ENCODE measurements around the gene PNMA6F.

PNMA6F gene

DNA sequence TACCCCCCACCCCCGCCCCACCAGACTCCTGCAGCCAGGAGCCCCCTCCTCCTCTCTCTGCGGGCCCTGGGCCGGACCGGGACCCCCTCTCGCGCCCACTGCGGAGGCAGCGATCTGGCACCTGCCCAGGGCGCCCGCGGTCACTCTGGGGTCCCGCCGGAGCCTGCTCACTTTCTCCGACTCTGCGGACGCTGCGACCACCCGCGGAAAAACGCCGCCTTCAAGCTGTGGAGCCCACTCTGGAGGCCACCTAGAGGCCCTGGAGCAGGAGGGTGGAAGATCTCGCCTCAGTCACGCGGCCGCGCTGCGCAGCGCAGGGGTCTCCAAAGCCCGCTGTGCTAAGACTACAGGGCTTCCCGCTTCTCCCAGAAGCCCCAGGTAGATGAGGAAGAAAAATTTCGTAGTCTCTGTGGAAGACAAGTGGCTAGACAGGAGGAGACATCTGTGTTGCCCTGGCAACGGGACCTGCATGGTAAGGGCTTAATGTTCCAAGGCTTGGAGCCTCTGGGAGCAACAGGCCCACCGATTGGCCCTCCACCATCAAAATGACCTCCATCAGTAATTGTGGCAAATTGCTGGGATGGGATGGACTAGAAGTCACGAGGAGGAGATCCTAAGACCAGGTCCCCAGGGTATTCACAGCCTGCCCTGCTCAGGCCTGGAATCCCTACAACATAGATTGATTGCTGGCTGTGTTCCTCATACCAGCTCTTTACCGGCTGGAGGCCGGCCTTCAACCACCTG lies at the start of gene PNMA6F:
PNMA6F (minus strand) TSS at position 387 of the 744 bp plus-strand sequence. CDS start 1,093 bp downstream, outside the sequence.
- DNase-seq (ENCODE audit: low read depth in 2 of 2), result no peak

DNA sequence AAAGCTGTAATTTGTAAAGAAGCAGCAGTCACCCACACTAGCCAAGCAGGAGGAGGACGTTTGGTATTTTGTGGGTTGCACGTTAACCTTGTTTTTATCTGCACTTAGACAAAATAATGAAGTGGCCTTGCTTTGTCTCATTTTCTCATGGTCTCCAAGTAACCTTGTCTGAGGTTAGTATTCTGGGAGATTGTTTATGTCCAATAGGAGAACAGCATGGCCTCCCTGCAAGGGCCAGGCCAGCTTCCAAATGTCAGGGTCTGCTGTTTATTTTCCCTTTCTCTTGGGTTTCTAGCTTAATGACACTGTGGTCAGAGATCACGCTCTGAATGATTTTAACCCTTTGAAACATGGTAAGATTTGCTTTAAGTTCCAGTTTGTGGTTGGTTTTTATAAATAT lies 49.7 kb upstream of the PNMA6F start:
- DNase-seq (ENCODE audit: low read depth in 2 of 2), result no peak

DNA sequence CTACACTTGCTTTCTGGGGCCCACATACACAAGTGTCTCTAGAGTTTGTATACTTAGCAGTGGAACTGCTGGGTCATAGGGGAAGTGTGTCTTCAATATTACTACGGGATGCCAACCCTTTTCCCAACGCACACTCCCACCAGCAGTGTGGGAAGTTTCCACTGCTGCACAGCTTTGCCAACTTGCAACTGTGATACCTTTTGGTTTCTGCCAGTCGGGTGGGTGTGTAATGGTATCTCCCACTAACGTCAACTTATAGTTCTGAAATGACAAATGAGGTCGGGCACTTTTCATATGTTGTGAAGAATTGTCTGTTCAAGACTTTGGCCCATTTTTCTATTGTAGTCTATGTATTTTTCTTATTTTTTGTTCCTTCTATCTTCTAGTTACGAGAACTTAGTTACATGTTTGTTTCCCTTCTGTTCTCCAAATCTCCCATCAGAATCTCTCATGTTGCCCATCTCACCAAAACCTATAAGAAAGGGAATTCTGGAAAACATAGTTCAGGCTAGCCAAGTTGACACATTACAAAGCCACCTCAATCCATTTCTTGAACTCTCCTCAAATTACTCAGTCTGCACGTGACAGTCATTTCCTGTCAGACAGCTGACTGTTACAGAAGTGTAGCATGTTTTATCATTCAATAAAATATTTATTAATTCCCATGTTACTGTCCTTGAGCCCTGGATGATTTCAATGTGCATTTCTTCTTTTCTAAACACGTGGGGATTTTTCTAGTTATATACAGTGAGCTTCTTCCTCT lies 48.9 kb upstream of the PNMA6F start:
- no peak for DNase-seq (ENCODE audit: low read depth in 2 of 2)

- DNase-seq (ENCODE audit: low read depth in 2 of 2), result no peak
Observed at GRCh38 chrX:153366878-153367538, 45.4 kb upstream of the PNMA6F start.

GRCh38 chrX:153366119-153366518 lies 44.6 kb upstream of the PNMA6F start:
- no peak for DNase-seq (ENCODE audit: low read depth in 2 of 2)

- DNase-seq (ENCODE audit: low read depth in 2 of 2), result no peak
Observed at GRCh38 chrX:153365670-153366069, 44.1 kb upstream of the PNMA6F start.

GRCh38 chrX:153361781-153362397 lies 40.3 kb upstream of the PNMA6F start:
- no peak for DNase-seq (ENCODE audit: low read depth in 2 of 2)

GRCh38 chrX:153357877-153358276 lies 36.3 kb upstream of the PNMA6F start:
- DNase-seq (ENCODE audit: low read depth in 2 of 2), result no peak

DNA sequence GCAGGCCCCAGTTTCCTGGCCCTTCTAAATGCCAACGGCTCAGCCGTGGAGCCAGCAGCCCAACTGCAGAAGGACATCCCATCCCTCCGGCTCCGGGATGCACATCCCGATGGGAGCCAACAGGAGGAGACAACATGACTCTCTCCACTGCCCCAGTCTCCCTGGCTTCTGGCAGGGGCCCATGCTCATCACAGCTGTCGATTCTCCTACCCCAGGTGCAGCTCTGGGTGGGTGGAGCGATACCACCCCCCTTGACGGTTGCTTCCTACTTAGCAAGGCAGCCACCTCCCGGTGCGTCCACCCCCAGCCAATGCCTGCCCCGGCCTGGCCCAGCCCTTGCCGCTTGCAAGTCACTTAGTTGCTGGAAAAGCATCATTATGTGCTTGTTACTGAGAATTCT lies 31.8 kb upstream of the PNMA6F start:
- no peak for DNase-seq (ENCODE audit: low read depth in 2 of 2)

DNA sequence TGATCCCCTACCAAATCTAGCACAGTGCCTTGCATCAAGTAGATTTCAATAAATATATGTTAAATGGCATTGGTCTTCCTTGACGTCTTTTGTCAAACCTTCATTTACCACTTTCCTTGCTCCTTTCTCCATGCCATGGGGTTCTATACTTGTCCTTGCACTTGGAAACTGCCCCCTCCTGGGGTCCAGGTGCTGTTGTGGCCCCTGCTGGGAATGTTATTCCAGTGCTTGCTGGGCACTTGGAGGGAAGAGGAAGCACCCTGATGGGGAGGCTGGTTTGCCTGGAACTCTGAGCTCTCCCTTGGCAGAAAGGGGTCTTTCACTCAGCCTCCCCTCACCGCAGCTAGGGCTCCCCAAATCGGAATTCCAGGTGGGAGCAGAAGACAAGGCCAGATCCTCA lies 31.3 kb upstream of the PNMA6F start:
- no peak for DNase-seq (ENCODE audit: low read depth in 2 of 2)

DNA sequence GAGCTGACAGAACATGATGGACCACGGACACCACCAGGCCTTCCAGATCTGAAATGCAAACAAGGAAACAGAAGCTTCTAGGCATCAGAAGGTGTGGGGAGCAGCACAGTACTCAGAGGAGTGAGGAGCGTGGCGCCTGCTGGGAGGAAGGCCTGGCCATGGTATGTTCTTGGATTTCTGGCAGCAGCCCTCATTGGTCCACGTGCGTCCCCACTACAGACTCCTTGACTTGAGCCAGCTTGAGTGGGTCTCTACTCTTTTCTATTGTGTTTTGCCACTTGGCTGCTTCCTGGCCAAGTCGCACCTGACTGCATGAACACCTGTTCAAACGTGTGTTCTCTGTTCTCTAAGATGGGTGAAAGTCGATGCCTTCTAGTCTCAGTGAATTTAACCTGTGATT lies 30.4 kb upstream of the PNMA6F start:
- DNase-seq (ENCODE audit: low read depth in 2 of 2), result no peak

GRCh38 chrX:153349952-153350351 lies 28.4 kb upstream of the PNMA6F start:
- DNase-seq (ENCODE audit: low read depth in 2 of 2), result no peak

DNA sequence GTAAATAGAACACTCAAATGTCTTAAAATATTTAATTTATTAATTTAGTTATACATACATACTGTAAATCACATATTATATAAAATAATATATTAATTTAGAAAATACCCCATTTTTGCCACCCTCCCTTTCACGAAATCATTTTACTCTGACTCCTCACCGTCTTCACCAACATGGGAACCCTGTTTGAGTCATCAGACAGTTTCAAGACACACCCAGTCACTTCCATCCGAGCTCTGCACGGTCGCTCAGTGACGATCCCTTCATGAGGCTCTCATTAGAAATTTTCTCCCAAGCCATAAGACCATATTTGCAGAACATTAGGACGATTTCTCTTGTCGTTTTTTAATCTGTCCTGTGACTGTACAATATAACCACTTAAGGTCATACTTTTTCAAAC lies 26.9 kb upstream of the PNMA6F start:
- DNase-seq (ENCODE audit: low read depth in 2 of 2), result no peak

GRCh38 chrX:153347530-153347929 lies 26.0 kb upstream of the PNMA6F start:
- no peak for DNase-seq (ENCODE audit: low read depth in 2 of 2)

- DNase-seq (ENCODE audit: low read depth in 2 of 2), result no peak
Observed at GRCh38 chrX:153343674-153344073, 22.1 kb upstream of the PNMA6F start.

DNA sequence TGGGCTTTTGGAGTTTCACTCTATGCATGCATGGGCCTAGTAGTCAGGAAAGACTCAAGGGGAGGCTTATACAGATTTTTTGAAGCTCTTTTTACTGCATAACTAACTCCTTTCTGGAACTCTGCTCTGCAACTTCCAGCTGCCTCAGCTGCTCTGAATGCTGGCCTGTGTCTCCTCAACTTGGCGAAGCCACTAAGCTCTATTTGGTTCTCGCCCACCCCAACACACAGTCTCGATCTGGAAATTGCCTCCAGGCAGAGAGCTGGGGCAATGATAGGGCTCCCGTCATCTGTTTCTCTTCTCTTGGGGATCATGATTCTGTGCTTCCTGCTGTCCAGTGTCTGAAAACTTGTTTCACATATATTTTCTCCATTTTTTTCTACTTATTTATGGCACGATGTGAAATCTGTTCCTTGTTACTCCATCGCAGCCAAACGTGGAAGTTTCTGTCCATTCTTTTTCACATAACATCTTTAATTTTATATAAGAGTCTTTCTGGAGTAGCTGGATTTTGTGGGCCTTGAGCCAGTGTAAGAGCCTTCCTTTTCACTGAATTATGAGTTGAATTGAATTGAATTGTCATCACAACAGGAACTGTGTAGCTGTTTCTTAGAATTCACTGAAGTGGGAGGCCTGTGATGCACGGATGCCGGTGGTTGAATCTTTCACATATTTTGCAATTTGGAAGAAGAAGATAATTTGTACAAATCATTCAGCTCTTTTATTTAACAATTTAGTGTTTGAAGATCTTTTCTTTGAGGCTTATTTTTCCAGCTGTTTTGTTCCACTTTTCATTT lies 21.4 kb upstream of the PNMA6F start:
- no peak for DNase-seq (ENCODE audit: low read depth in 2 of 2)

DNA sequence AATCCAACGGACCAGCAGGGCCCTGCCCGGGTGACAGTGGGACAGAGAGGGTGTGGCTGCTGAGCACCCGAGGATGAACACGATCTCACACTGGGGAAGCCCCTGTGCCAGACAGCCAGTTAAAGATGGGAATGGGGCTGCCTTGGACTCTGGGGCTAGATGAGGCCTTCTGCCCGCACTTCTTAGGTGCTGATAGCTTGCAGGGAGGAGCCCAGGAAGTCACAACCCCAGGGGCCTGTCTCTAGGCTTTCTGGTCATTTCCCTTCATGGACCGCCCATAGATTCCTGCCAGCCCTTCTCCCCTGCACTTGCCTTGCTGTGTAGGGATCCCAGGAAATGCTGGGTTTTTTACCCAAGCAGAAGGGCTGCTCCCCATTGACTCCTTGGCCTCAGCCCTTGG lies 18.5 kb upstream of the PNMA6F start:
- no peak for DNase-seq (ENCODE audit: low read depth in 2 of 2)

- DNase-seq (ENCODE audit: low read depth in 2 of 2), result no peak
Observed at GRCh38 chrX:153339662-153340061, 18.1 kb upstream of the PNMA6F start.

GRCh38 chrX:153338836-153339235 lies 17.3 kb upstream of the PNMA6F start:
- DNase-seq (ENCODE audit: low read depth in 2 of 2), result no peak

- no peak for DNase-seq (ENCODE audit: low read depth in 2 of 2)
Observed at GRCh38 chrX:153336988-153337387, 15.4 kb upstream of the PNMA6F start.

DNA sequence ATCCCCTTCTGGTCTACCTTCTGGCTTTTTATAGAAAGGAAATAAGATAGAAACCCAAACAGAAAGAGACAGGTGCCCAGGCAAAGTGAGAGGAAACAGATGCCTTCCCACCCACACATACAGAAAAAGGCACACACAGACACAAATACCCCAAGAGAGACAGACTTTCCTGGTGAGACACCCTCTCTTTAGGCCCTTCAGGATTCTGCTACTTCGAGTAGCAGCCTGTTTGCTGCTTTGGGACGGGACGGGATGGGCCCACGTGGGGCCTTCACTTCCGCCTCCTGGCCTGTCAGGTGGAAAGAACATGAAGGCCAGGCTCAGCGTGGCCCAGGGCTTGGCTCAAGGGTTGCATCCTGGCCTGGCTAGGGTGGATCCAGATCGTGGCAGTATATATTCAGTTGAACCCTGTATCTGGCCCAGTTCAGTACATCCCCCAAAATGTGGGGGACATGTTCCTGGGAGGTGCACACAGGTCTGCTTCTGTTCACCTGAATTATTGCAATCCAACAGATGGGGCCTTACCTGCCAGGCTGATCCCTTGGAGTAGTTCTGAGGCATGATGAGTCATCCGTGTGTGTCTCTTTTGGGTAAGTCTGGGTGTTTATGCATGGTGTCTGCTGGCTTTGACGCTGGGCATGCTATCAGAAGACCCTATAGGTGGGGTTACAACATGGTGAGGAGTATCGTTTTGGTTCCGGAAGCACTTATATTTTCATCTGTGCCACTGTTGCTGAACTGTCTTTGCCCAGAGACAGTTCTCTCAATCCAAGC lies 14.7 kb upstream of the PNMA6F start:
- no peak for DNase-seq (ENCODE audit: low read depth in 2 of 2)
